ENCODE results near the gene DYNC1H1.

DYNC1H1 gene

DNA sequence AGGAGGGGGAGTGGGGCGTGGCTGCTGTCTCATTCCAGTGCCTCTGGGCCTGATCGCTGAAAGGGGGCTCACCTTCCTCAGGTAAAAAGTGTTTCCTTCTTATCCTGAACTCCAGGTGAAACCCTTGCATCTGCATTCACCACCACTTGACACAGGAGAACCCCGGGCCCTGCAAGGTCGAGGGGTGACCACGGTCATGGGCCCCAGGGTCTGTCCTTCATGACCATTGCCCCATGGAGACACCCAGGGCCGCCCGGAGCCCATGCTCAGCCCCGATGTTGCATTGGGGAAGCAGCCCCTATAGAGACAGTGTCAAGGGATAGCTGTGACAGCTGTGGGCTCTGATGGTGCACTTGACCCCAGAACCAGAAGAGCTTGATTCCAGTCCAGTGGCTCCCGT lies 34.4 kb upstream of the DYNC1H1 start (continued):
- TF ChIP-seq ZNF704 (tag by site-specific recombination; IDR thresholded peaks at IDR 0.05) (no peak), PRDM1 (tag by site-specific recombination; IDR thresholded peaks at IDR 0.05) (no peak)

- no peak for TF ChIP-seq ZNF529 (tag by site-specific recombination; IDR thresholded peaks at IDR 0.05; ENCODE audit: insufficient replicate concordance)
- no peak for TF ChIP-seq ZNF707 (tag by site-specific recombination; IDR thresholded peaks at IDR 0.05)
- no peak for TF ChIP-seq ZBTB48 (tag by site-specific recombination; IDR thresholded peaks at IDR 0.05)
- TF ChIP-seq, protein P1, sequence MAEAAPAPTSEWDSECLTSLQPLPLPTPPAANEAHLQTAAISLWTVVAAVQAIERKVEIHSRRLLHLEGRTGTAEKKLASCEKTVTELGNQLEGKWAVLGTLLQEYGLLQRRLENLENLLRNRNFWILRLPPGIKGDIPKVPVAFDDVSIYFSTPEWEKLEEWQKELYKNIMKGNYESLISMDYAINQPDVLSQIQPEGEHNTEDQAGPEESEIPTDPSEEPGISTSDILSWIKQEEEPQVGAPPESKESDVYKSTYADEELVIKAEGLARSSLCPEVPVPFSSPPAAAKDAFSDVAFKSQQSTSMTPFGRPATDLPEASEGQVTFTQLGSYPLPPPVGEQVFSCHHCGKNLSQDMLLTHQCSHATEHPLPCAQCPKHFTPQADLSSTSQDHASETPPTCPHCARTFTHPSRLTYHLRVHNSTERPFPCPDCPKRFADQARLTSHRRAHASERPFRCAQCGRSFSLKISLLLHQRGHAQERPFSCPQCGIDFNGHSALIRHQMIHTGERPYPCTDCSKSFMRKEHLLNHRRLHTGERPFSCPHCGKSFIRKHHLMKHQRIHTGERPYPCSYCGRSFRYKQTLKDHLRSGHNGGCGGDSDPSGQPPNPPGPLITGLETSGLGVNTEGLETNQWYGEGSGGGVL (tag by site-specific recombination; IDR thresholded peaks at IDR 0.05) = no peak
- TF ChIP-seq TSHZ1 (tag by site-specific recombination; IDR thresholded peaks at IDR 0.05; ENCODE audit: borderline replicate concordance) = no peak
- TF ChIP-seq ZNF624 (tag by site-specific recombination; IDR thresholded peaks at IDR 0.05) = no peak
- no peak for TF ChIP-seq SETDB1 (IDR thresholded peaks at IDR 0.05; ENCODE audit: insufficient read length, low read length)
- TF ChIP-seq BCL11B (tag by site-specific recombination; IDR thresholded peaks at IDR 0.05; ENCODE audit: low read depth) = no peak
- no peak for TF ChIP-seq ZNF701 (tag by site-specific recombination; IDR thresholded peaks at IDR 0.05)
- TF ChIP-seq, protein P2, sequence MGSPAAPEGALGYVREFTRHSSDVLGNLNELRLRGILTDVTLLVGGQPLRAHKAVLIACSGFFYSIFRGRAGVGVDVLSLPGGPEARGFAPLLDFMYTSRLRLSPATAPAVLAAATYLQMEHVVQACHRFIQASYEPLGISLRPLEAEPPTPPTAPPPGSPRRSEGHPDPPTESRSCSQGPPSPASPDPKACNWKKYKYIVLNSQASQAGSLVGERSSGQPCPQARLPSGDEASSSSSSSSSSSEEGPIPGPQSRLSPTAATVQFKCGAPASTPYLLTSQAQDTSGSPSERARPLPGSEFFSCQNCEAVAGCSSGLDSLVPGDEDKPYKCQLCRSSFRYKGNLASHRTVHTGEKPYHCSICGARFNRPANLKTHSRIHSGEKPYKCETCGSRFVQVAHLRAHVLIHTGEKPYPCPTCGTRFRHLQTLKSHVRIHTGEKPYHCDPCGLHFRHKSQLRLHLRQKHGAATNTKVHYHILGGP (tag by site-specific recombination; IDR thresholded peaks at IDR 0.05) = no peak
- TF ChIP-seq ZNF121 (tag by site-specific recombination; IDR thresholded peaks at IDR 0.05) = no peak
- TF ChIP-seq, protein P3, sequence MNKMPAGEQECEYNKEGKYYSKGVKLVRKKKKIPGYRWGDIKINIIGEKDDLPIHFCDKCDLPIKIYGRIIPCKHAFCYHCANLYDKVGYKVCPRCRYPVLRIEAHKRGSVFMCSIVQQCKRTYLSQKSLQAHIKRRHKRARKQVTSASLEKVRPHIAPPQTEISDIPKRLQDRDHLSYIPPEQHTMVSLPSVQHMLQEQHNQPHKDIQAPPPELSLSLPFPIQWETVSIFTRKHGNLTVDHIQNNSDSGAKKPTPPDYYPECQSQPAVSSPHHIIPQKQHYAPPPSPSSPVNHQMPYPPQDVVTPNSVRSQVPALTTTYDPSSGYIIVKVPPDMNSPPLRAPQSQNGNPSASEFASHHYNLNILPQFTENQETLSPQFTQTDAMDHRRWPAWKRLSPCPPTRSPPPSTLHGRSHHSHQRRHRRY (tag by site-specific recombination; IDR thresholded peaks at IDR 0.05) = no peak
- no peak for TF ChIP-seq ZNF202 (tag by site-specific recombination; IDR thresholded peaks at IDR 0.05; ENCODE audit: borderline replicate concordance)
- TF ChIP-seq ZNF335 (tag by site-specific recombination; conservative IDR thresholded peaks at IDR 0.05) = no peak
- TF ChIP-seq ZNF37A (tag by site-specific recombination; IDR thresholded peaks at IDR 0.05) = no peak
- H3K9me3 ChIP-seq (ENCODE audit: control insufficient read depth, insufficient read depth, low read depth, low read length) = no peaks in the 10 kb centered on the region
- H3K4me1 ChIP-seq (ENCODE audit: control insufficient read depth, insufficient read depth, low read length) = no peaks in the 10 kb centered on the region
- no peak overlapping the region for H3K4me3 ChIP-seq (ENCODE audit: low read depth, low read length)
- peaks cover 0 to 10% of the 10 kb centered on the region in 2 experiments; a peak in 2 of 3 replicates for H3K36me3 ChIP-seq (ENCODE audit: control insufficient read depth in 2 of 2, insufficient read depth in 1 of 2, low read length in 2 of 2)
- CTCF ChIA-PET = no interaction called here
- no peak overlapping the region for H3K27ac ChIP-seq (ENCODE audit: extremely low read depth, low read depth, low read length)
- POLR2A ChIA-PET = interaction anchor here (1.1 kb wide), 1 partner anchor 14 kb away, joined by 5 read pairs; no protein-coding TSS in a partner anchor
Measured at GRCh38 chr14:101932673-101933072, 31.7 kb upstream of the DYNC1H1 start.
